Stimulated activated CD4-positive, alpha-beta T cell treated with anti-CD3 and anti-CD28 coated beads, TNF-alpha, amount 100 ng/mL, for 4 hours (primary cell): ENCODE results near the gene ADAMTS3.

Source experiments
- DNase-seq, 3 experiments: peaks; one replicate each; pipeline ENCODE4 v3.0.0-alpha.2; 2020; ENCODE audit warnings: low read depth in 3 of 3

Gene ADAMTS3

DNA sequence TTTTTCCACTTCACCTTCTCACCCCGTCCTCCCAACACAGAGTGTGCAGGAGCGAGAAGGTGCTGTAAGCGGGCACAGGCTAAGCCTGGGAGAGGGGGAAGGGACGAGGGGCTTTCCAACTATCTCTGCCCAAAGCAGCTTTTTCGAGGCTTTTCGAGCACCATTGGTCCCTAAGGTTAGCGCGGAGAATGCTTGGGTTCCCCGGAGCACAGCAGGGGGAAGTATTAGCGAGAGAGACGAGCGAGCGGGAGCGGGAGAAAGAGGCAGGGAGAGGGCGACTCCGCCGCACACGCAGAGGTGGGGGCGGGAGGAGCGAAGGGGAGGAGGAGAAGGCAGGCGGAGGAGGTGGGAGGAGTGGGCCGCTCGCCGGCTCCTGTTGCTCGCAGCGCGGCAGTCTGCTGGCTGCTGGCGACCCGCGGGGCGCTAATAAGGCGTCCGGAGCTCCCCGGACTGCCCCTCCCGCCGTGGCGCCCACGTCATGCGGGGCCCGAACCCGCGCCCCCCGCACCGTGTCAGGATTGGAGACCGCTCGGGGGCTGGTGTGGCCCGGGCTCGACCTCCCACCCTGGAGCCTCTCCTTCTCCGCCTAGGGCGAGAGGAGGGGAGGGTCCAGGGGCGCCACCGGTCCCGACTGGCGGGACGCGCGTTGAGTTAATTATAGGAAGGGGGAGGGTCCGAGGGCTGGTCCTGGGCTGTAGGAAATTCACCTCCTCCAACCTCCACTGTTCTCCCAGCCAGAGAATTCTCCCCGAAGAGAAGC lies at the start of gene ADAMTS3:
Gene ADAMTS3, minus strand, starts transcription at position 263 of the 760 bp plus-strand sequence. CDS start 459 bp downstream, outside the sequence.
- DNase-seq = no peak

- DNase-seq = no peak
Observed at GRCh38 chr4:72613959-72614358, 44.9 kb upstream of the ADAMTS3 start.

GRCh38 chr4:72606751-72607150 lies 37.7 kb upstream of the ADAMTS3 start:
- DNase-seq = no peak

DNA sequence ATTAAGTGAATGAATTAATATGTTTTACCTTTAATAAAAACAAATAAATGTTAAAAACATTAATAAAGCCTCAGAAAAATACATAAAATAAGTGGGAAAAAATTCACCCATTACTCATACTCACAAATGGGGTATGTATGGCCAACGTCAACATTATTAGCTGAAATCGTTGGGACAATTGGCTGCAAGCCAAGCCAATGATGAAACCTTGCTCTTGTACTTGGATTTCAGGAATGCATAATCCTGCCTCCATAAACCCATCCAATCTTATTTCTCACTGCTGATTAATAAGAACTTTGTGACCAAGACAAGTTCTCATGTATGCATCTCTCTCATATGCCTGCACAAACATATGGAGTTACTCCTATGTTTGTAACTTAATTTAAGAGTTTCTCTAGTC lies 35.3 kb upstream of the ADAMTS3 start:
- DNase-seq = no peak

DNA sequence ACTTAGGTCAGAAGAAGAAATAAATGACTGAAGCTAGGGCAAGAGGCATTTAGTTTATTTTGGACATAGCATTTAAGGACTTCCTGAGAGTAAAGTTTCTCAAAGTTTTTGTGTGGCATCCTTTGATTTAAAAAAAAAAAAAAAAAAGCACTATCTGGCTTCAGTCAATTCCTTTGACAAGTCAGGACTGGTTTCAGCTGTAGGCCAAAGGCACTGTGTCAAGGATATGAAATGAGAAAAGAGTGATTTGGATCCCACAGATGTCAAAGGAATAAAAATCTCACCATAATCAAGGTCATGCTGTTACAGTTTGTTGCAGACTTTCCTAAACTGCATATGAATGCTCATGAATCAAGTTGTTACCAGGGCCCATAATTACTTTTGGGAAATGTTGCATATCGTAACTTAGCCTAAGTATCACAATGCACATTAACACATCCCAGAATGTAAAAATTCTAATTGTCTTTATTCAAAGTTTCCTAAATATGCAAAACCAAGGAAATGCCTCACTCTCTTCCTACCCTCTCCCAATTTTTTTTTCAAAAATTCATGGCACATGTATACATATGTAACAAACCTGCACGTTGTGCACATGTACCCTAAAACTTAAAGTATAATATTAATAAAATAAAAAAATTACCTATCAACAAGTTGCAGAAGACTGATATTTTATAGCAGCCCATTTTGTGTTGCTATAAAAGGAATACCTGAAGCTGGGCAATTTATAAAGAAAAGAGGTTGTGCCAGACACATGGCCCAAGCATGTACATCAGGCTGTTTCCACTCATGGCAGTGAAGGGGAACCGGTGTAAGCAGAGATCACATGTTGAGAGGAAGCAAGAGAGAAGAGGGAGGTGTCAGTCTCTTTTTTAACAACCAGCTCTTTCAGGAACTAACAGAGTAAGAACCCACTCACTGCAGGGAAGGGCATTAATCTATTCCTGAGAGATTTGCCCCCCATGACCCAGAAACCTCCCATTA lies 33.7 kb upstream of the ADAMTS3 start:
- DNase-seq = no peak

DNA sequence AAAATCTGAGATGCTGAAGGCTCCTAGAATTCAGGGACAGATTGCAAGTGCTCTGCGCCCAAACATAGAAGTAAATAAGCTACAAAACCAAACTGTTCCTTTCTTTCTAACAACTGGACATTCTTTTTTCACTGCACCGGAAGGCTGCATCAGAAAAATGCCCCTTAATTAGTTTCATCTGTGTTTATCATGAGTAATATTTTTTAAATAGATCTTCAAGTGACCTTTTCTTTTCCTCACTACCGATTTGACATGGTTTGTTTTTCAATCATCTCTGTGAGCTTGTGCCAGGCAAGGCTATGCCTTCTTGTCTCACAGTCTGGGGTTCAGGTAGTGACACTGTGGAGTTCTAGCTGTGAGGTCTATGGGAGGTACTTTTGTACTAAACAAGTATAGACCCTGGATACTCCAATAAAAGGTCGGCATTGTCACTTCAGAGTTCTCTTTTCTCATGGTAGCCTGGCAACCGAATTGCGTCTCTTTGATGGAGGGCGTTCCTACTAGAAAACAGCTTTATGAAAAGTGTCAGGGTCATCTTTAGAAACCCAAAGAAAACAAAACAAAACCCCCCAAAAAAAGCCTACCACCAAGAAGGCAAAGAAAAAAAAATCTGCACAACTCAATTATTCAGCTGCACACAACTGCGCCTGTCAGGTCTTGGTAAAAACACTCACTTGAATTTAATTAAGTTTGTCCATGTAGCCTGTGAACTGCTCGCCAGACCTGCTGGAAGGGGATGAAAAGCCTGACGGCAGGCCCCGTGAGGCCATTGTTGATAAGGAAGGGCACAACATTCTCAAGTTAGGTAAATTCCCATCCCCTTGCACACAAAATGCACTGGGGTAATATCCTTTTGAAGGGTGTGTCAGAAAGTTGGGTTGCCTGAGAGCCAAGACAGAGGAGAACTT lies 22.8 kb upstream of the ADAMTS3 start:
- no peak for DNase-seq

- no peak for DNase-seq
Observed at GRCh38 chr4:72587334-72587733, 18.3 kb upstream of the ADAMTS3 start.

GRCh38 chr4:72582853-72583252 lies 13.8 kb upstream of the ADAMTS3 start:
- no peak for DNase-seq

- no peak for DNase-seq
Observed at GRCh38 chr4:72577211-72577610, 8.2 kb upstream of the ADAMTS3 start.

DNA sequence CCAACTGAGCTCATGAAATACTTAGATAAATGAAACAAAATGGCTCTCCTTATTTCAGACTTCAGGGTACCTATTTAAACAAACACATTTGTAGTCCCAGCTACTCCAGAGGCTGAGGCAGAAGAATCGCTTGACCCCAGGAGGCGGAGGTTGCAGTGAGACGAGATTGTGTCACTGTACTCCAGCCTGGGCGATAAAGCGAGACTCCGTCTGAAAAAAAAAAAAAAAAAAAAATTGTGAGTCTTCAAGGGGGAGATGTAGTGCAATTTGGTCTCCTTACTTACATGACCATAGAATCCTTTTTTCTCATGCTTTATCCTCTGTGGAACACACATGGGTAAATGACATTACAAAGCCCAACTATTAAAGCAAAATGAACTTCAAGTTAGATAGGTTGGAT lies 2.3 kb upstream of the ADAMTS3 start:
- DNase-seq = no peak

DNA sequence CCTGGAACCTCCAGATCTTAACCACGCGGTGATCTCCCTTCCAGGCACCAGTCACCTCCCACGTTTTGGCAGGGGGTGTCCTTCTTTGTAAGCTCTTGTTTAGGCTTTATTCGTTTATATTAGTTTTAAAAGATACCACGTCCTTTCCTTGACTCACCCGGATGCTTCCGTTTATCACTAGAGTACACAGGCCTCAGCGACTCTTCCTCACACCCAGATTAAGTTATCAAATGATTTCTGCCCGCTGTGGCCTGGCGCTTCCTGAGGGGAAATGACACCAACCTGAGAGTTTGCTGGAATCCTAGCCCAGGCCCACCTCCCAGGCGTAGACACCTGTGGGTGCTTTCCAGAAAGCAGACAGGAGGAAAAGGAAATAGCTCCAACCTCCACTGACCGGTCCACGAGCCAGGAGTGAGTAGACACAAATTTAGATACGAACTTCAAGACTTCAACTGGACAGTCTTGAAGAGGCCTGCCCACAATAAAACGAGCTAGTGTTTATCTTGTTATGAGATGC lies 756 bp upstream of the ADAMTS3 start:
- no peak for DNase-seq

DNA sequence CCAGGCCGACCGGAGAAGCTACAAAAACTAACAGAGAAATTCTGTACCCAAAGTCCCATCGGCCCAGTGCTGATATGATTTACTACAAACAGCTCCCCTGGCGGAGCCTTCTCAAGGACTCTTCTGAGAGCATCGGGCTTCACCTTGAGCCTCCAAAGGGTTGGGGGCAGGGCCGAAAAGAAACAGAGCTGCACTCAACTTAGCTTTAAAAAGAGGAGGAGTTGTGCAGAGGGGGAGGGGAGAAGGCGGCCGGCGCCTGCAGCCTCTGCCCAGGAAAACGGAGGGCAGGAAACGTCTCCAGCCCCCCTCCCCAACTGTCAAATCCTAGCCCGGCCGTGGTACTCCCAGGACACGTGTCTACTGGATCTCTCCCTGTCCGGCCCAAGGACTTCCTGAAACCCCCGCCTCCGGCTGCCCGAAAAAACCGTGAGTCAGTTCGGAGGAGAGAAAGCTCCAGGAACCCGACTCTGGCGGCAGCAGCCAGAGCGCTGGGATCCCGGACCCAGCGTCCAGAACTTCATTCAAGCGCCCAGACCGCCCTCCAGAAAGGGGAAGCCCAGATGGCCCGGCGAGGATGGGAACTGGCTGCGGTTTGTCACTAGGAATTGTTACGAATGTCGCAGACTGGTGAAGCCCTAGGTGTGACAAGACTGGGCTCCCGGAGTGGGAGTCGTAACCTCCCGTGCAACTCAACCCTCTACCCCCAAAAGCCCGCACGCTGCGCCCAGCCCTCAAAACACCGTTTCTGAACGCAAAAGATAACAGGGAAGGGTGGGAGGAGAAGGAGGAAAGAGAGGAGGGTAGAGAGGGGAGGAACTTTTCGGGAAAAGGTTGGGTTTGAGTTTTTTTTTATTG lies 973 bp downstream of the ADAMTS3 start:
- DNase-seq = no peak

DNA sequence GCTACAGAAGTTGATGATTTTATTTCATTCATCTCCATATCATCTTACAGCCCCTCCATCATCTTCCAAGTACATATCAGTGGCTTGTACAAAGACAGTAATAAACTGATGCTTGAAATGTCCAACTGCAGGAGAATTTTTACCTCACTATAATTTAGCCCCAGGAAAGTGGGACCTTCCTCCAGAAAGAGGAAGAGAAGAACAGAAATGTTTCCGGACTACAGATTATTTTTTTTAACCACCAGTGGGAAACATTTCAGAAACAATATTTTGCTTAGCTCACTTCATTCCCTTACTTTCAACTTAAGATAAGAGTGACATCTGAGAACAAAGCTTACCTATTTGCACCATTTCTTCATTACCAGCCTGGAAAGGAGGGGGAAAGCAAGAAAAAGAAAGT lies 2.0 kb downstream of the ADAMTS3 start:
- no peak for DNase-seq

DNA sequence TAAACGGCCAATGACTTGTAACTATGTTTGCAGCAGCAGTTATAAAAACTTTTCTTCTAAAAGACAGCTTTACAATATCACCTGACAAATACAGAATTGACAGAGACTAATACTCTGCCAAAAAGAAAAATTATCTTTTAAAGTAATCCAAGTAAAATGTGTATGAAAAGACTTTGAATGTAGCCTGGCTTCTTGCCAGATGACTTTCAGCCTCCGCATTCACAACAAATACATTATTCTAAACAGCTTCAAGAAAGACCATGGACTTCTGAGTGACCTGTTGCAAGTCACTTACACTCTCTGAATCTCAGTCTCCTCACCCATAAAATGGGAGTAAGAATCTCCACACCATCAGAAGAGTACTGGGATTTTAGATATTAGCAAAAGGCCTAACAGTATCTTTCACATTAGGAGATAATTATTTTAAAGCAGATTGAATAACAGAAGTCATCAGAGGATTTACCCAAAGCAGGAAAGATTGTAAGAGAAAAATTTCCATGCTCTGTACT lies 2.5 kb downstream of the ADAMTS3 start:
- DNase-seq = no peak

- no peak for DNase-seq
Observed at GRCh38 chr4:72564789-72565188, 4.2 kb downstream of the ADAMTS3 start.

- DNase-seq = no peak
Observed at GRCh38 chr4:72564184-72564583, 4.8 kb downstream of the ADAMTS3 start.

DNA sequence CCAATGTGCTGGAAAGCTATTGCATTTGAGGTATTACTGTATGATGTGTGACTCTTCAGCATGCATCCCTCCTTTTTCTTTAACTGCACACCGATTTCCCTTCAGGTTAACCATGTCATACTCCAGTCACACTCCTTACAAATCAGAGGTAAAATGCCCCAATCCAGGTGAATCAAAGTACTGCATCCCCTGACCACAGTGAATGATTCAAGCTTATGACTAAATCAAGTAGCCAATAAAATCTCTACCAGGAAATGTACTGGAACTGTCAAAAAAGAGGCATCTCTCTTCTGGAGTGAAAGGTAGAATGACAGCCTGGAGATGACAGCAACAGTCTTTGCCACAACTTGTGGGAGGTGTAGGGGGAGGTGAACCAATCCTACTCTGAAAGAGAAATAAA lies 10.4 kb downstream of the ADAMTS3 start:
- no peak for DNase-seq

DNA sequence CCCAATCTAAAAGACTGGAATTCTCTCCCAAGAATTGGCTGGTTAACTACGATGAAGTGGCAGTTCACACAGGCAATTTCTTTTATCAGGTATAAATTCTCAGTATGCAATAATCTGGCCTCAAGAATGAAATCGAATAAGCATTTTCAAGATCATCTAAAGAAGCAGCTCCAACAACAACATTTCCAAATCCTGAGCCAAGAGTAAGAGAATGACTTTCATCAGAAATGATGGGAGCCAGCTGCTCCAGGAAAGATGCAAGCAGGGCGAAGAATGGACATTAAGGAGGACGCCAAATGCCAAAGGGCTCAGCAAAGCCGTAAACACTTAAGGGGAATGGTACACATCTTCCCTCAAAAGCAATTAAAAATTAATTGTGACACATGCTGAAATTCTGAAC lies 12.0 kb downstream of the ADAMTS3 start:
- DNase-seq = no peak

GRCh38 chr4:72555377-72555831 lies 13.6 kb downstream of the ADAMTS3 start:
- DNase-seq = no peak
